EH (cell line): ENCODE data around the gene TIMP2.
"Not testable (repeated sequence)": the region's sequence is repeated elsewhere in the genome, so short reads cannot be mapped to it uniquely, and the experiment has no call there.

Source experiments
- DNase-seq: peaks from one replicate; pipeline ENCODE4 v3.0.0-alpha.2; 2015; ENCODE audit warnings: low read depth

The TIMP2 gene

DNA sequence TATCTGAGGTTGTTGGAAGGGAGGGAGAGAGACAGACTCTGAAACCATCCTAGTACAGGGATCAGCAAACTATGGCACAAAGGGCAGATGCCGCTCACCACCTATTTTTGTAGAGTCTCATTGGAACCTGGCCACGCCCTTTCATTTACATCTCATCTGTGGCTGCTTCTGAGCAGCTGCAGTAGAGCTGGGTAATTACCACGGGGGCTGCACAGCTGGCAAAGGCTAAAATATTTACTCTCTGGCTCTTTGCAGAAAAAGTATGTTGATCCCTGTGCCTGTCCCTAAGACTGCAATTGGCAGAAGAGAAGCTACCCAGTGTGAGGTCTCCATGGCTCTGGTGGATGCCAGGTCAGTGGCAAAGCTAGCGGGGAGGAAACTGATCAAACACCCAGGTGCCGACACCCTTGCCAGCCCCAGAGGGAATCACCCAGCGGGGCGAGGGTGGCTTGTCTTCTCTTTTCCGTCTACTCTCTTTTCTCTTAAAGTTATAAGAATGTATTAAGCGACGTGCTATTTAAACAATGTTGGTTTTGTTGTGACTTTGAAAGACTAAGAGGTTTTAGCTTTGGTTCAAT, 36.2 kb downstream of the TIMP2 start:
- DNase-seq: no peak

- DNase-seq: no peak
Measured at GRCh38 chr17:78886954-78887353, 38.2 kb downstream of the TIMP2 start.

DNA sequence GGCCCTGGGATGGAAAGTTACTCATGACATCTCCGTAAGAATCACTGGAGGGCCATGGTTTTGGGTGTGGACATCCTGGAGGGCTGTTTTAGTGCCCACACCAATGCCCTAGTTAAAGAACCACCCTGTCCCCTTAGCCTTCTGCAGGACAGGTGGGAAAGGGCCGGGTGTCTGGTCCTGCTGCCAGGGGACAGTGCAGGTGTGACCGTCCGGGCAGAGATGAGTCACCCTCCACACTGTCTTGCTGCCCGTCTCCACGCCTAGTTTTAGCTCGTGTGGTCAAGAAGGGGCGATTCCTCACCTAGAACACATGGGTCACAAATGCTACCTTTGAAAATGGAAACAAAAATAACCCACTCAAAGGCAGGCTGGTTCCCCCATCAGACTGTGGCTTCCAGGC, 39.2 kb downstream of the TIMP2 start:
- DNase-seq: no peak

DNA sequence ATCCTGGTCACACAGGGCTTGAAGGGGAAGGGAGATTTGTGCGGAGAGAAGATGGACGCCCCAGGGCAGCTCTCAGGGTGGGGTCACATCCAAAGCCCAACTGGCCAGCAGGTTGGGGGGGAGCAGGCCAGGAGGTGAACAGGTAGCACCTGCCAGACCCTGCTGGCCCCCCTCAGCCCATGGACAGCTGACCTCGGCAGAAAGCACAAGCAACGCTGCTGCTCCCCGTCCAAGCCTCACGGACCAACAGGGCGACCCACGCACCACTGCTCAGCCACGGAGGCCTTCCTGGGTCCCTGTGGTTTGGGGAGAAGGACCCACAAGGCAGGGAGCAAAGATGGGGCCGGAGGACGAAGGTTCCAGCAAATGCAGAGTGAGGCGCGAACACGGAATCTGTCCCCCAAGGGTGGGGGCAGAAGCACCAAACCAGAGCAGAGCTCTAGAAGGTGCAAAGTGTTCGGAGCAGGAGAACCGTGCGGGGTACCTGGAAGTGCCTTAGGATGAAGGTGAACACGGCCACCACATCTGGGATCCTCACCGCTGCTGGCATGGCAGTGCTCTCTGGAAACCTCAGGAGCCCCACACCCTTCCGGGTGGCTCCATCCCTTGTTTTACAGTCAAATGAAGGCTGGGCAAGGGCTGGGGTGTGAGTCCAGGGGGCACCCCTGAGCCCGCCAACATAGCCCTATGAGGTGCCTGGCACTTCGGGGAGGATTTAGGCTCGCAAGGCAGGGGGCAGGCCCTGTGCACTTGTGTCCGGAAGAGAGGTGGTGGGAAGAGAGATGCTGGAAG, 40.1 kb downstream of the TIMP2 start:
- DNase-seq: no peak

DNA sequence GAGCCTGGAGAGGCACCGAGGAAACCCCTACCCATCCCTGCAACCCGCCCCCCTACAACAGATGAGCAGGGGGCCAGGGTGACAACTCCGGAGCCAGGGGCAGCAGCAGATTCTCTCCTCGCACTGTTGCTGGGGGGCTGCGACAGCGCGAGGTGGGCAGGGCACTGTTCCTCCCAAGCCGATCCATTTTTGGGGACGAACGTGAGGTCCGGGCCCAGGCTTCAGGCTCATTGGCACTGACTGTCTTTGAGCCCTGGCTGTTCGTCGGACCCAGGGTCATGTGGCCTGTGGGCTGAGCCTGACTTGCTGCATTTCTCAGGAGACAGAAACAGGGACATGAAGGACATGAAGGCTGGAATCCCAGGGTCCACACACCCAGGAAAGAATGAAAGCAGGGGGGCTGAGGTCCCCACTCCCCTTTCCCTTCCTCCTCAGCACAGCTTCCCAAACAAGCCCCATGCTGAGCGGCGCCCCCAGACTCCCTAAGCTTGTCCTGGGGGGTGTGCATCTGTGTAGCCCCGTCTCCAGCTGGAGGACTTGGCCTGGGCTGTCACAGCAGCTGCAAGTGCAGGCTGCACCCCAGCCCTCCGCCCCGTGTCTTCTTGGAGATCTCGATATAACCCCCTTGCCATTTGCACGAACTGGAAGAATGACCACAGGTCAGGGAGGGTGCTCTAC, 40.9 kb downstream of the TIMP2 start:
- DNase-seq: peak; percentile 49

DNA sequence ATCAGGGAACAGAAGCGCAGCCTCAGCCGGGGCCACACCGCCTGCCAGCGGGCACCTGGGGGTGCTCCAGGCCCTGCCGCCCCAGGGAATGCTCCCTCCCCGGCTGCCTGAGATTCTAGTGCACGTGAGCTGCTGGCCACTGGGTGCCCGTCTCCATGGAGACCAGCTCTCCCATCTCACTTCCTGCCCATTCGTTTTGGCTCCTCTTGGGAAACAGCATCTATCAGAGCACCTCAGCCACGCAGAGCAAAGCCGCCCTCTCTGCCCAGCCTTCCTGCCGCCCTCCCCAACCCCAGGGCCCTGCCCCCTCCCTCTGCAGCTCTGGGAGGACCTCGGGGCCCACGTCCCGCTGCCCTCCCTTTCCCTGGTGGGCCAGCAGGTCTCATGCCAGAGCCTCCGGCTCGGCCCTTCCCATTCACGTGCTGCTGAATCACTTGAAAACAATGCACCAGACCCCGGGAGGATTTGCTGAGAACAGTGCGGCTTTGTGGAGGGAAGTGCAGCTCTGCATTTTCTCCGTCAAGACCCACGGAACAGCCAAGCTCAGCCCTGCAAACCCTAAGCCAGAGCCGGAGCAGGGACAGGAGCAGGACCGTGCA, 41.6 kb downstream of the TIMP2 start:
- DNase-seq: peak; percentile 98

- DNase-seq: peak; percentile 97
Measured at GRCh38 chr17:78883089-78883532, 42.1 kb downstream of the TIMP2 start.

DNA sequence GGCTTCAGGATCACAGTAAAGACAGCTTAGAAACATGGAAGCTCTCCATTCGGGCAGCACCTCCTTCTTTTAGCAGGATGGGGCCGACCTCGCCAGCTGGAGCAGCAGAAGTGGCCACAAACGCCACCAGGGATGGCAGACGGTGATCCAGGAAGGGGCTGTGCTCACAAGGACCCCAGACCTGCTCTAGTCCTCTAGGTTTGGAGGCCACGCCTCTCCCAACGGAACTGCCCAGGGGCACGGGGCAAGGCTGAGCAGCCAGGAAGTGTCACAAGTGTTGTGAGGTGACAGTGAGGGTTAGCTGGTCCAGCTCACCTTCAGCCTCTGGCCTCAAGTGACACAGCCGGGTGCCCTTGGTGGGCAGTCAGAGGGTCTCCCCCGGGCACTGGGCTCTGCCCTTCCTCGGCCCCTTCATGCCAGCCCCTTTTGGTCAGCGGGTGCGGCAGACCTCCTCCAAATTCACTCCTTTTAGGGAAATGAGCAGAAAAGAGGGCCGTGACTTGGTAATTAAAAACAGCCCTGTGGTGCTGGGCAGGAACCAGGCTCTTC, 42.6 kb downstream of the TIMP2 start:
- DNase-seq: no peak

- DNase-seq: peak; percentile 95
Measured at GRCh38 chr17:78879635-78880186, 45.5 kb downstream of the TIMP2 start.

DNA sequence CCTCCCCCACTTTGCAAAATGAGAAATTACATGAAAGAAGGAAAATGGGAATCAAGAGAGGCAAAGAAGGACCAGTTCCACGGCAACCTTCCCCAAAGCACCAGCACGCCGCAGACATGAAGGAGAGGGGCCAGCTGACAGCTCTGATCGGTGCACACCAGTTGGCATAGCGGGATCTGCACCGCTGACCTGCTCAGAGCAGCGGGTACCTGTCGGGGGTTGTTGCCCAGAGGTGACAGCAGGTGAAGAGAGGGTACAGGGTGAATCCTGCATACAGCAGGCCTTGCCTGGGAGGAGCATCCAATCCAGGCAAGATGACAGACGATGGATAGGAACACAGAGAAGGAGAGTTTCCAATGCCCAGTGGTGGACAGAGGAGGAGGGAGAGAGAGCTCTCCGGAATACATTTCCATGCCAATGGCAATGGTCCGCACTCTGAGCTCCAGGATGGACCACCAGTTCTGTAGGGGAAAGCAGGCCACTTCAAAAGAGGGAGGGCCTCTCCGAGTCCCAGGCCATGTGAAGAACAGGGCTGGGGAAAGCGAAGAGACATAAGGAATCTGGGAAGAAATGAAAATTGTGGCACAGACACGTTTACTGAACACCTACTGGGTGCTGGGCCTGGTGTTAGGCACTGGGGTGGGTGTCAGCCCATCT, 46.2 kb downstream of the TIMP2 start:
- no peak for DNase-seq

DNA sequence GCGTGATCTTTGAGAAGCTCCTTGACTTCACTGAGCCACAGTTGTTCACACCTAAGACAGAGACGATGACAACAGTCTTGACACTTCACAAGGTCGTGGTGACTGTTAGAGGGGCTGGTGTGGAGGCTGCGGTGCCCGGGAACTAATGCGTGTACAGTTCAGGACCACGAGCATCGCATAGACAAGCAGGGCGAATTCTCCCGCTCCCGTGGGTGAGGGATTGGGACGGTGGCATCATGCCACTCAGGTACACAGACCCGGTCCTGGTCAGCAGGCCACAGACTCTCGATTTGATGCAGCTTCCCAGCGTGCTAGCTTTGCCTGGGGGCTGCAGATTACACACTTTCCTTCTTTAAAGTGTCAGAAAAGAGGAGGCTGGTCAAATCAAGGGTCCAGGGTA, 46.9 kb downstream of the TIMP2 start:
- no peak for DNase-seq

GRCh38 chr17:78876954-78877517, 48.2 kb downstream of the TIMP2 start:
- DNase-seq: not testable (repeated sequence)

GRCh38 chr17:78876094-78876597, 49.0 kb downstream of the TIMP2 start:
- no peak for DNase-seq

GRCh38 chr17:78875363-78876093, 49.7 kb downstream of the TIMP2 start:
- peak; percentile 67 for DNase-seq

GRCh38 chr17:78873519-78874340, 51.5 kb downstream of the TIMP2 start:
- peak; percentile 70 for DNase-seq

- peak; percentile 31 for DNase-seq
Measured at GRCh38 chr17:78872486-78872885, 52.7 kb downstream of the TIMP2 start.

DNA sequence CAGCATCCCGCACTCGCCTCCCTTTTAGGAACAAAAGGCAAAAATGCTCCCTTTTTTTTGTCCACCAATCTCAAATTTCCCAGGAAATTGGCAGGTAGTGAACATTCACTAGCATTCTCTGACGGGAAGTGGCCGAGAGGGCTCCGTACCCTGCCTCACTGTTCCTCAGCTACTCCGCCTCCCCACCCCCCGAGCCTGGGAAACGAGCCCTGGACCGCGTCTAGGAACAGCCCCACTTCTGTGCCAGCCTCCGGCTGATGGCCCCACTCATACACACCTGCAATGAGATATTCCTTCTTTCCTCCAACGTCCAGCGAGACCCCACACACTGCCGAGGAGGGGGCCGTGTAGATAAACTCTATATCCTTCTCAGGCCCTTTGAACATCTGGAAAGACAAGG, 54.6 kb downstream of the TIMP2 start:
- no peak for DNase-seq

- DNase-seq: peak; percentile 85
Measured at GRCh38 chr17:78868391-78868790, 56.8 kb downstream of the TIMP2 start.

DNA sequence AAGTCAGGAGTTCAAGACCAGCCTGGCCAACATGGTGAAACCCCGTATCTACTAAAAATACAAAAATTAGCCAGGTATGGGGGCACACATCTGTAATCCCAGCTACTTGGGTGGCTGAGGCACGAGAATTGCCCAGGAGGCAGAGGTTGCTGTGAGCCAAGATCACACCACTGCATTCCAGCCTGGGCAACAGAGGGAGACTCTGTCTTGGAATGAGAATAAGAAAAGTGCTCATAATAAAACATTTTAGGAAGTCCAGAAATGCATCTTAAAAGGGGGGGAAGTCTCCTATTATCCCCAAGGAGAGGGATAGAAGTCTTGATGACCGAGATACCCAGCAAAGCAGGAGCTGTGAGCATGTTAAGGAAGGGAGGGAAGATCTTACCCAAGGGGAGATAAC, 58.1 kb downstream of the TIMP2 start:
- DNase-seq: peak; percentile 25
